Endothelial cell of umbilical vein (primary cell): ENCODE data around the gene TP53BP1.

ENCODE experiments used
- CTCF ChIP-seq, 2 donors: IDR thresholded peaks; 1 replicate in 1 of 2; 2 replicates in 1 of 2; pipeline ENCODE4 v1.5.1; 2011; ENCODE audit warnings: low read length in 2 of 2, mild to moderate bottlenecking in 2 of 2, moderate library complexity in 2 of 2, control low read depth in 1 of 2, inconsistent platforms in 1 of 2, low read depth in 1 of 2; ENCODE audit not compliant: insufficient read depth in 1 of 2; ENCODE audit errors: extremely low read depth in 1 of 2
- EZH2 ChIP-seq: IDR thresholded peaks from 2 replicates; pipeline ENCODE4 v1.6.1; 2012; ENCODE audit warnings: borderline replicate concordance, low read depth, mild to moderate bottlenecking, moderate library complexity, low read length, inconsistent platforms; ENCODE audit not compliant: severe bottlenecking
- POLR2A ChIP-seq: IDR thresholded peaks from 2 replicates; pipeline ENCODE4 v1.6.1; 2012; ENCODE audit warnings: low read depth, mild to moderate bottlenecking, control low read depth, low read length

DNA sequence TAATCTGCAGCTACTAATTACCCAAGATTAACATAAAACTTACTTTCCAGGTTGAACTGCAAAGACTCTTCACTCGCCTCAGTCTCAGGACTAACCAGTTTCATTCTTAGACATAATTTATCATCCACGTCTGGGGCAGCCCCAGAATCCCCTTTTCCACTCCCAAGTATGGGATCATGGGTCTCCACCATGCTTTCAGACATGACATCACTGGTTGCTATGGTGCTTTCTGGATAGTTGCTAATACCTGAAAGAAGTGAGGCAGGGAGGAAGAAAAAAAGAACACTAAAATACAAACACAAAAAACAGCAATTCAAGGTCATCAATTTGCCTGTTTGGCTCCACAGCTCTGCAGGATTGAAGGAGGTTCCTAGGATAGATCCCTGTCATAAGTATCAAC, 46.6 kb downstream of the TP53BP1 start:
- no peak for TF ChIP-seq CTCF (IDR thresholded peaks at IDR 0.05; ENCODE audit: extremely low read depth in 1 of 2, insufficient read depth in 1 of 2, low read depth in 1 of 2, low read length in 2 of 2)
- no peak for TF ChIP-seq EZH2
- no peak for TF ChIP-seq POLR2A
